H9 (cell line): ENCODE data around the gene KAT8. TPM values are rescaled to one million over a fixed set of nuclear protein-coding genes. Genes with fewer than 3 reads are reported as not detected.

Experiments used
- DNase-seq: peaks from one replicate; pipeline ENCODE4 v3.0.0-alpha.2; 2017
- H2AFZ ChIP-seq: one replicate; pipeline ENCODE4 v1.6.1; 2013; ENCODE audit warnings: mild to moderate bottlenecking, low read length, control low read depth, moderate library complexity
- H2AK5ac ChIP-seq: 2 replicates; pipeline ENCODE4 v1.6.1; 2013; ENCODE audit warnings: low read length, control low read depth, mixed read lengths; ENCODE audit not compliant: insufficient read length
- H2BK120ac ChIP-seq: one replicate; pipeline ENCODE4 v1.6.1; 2013; ENCODE audit warnings: low read depth, mild to moderate bottlenecking, low read length, control low read depth, inconsistent platforms; ENCODE audit not compliant: poor library complexity, severe bottlenecking
- H2BK12ac ChIP-seq: 2 replicates; pipeline ENCODE4 v1.6.1; 2013; ENCODE audit warnings: low read length, control low read depth, mixed read lengths, low read depth; ENCODE audit not compliant: insufficient read length
- H2BK15ac ChIP-seq: 2 replicates; pipeline ENCODE4 v1.6.1; 2013; ENCODE audit warnings: low read depth, low read length, control low read depth
- H2BK20ac ChIP-seq: one replicate; pipeline ENCODE4 v1.6.1; 2013; ENCODE audit warnings: low read depth, mild to moderate bottlenecking, low read length, control low read depth, inconsistent platforms; ENCODE audit not compliant: poor library complexity, severe bottlenecking
- H2BK5ac ChIP-seq: 2 replicates; pipeline ENCODE4 v1.6.1; 2013; ENCODE audit warnings: low read length, control low read depth, mixed read lengths; ENCODE audit not compliant: insufficient read length
- H3K14ac ChIP-seq: 2 replicates; pipeline ENCODE4 v1.6.1; 2013; ENCODE audit warnings: low read length, control low read depth; ENCODE audit not compliant: insufficient read depth
- H3K18ac ChIP-seq: 2 replicates; pipeline ENCODE4 v1.6.1; 2013; ENCODE audit warnings: low read depth, mild to moderate bottlenecking, mixed read lengths, low read length, control low read depth; ENCODE audit not compliant: insufficient read length
- H3K23ac ChIP-seq: 2 replicates; pipeline ENCODE4 v1.6.1; 2013; ENCODE audit warnings: low read length, control low read depth, mixed read lengths, low read depth; ENCODE audit not compliant: insufficient read length
- H3K23me2 ChIP-seq: 2 replicates; pipeline ENCODE4 v1.6.1; 2013; ENCODE audit warnings: low read depth, mild to moderate bottlenecking, mixed read lengths, low read length, control low read depth; ENCODE audit not compliant: insufficient read length, poor library complexity, severe bottlenecking
- H3K27ac ChIP-seq: 2 replicates; pipeline ENCODE4 v1.5.1; 2013; ENCODE audit warnings: low read length, control low read depth, mixed read lengths, low read depth; ENCODE audit not compliant: insufficient read length
- H3K27me3 ChIP-seq: 2 replicates; pipeline ENCODE4 v1.6.1; 2013; ENCODE audit warnings: low read length, control low read depth, inconsistent platforms; ENCODE audit not compliant: insufficient read depth
- H3K4ac ChIP-seq: 2 replicates; pipeline ENCODE4 v1.6.1; 2013; ENCODE audit warnings: low read depth, mild to moderate bottlenecking, control low read depth, inconsistent platforms, low read length, moderate library complexity
- H3K4me1 ChIP-seq: 2 replicates; pipeline ENCODE4 v1.6.1; 2013; ENCODE audit warnings: low read length, control low read depth, inconsistent platforms; ENCODE audit not compliant: insufficient read depth
- H3K4me2 ChIP-seq: 2 replicates; pipeline ENCODE4 v1.6.1; 2013; ENCODE audit warnings: low read length, control low read depth, mixed read lengths; ENCODE audit not compliant: insufficient read length, insufficient read depth
- H3K56ac ChIP-seq: 2 replicates; pipeline ENCODE4 v1.6.1; 2013; ENCODE audit warnings: low read depth, mild to moderate bottlenecking, mixed read lengths, low read length, control low read depth; ENCODE audit not compliant: insufficient read length
- H3K79me1 ChIP-seq: 2 replicates; pipeline ENCODE4 v1.6.1; 2013; ENCODE audit warnings: low read depth, mild to moderate bottlenecking, moderate library complexity, low read length, control low read depth, inconsistent platforms; ENCODE audit not compliant: insufficient read depth, poor library complexity, severe bottlenecking
- H3K79me2 ChIP-seq: 2 replicates; pipeline ENCODE4 v1.6.1; 2013; ENCODE audit warnings: low read length, control low read depth, inconsistent platforms; ENCODE audit not compliant: insufficient read depth
- H3K9ac ChIP-seq: 2 replicates; pipeline ENCODE4 v1.6.1; 2013; ENCODE audit warnings: low read length, control low read depth, mixed read lengths; ENCODE audit not compliant: insufficient read length; ENCODE audit errors: extremely low read depth
- H3K9me3 ChIP-seq: one replicate; pipeline ENCODE4 v1.6.1; 2013; ENCODE audit warnings: low read depth, low read length, inconsistent platforms; ENCODE audit not compliant: control insufficient read depth
- H3T11ph ChIP-seq: one replicate; pipeline ENCODE4 v1.6.1; 2013; ENCODE audit warnings: mild to moderate bottlenecking, low read length, control low read depth, inconsistent platforms
- H4K20me1 ChIP-seq: one replicate; pipeline ENCODE4 v1.6.1; 2013; ENCODE audit not compliant: control insufficient read depth, insufficient read length, insufficient read depth
- H4K5ac ChIP-seq: 2 replicates; pipeline ENCODE4 v1.6.1; 2013; ENCODE audit warnings: low read depth, mild to moderate bottlenecking, mixed read lengths, low read length, control low read depth; ENCODE audit not compliant: insufficient read length
- H4K8ac ChIP-seq: replicated peaks from 2 replicates; pipeline ENCODE4 v1.6.1; 2013; ENCODE audit warnings: low read length, control low read depth, mixed read lengths, low read depth; ENCODE audit not compliant: insufficient read length
- H4K91ac ChIP-seq: 2 replicates; pipeline ENCODE4 v1.6.1; 2013; ENCODE audit warnings: low read depth, mild to moderate bottlenecking, moderate library complexity, mixed read lengths, low read length, control low read depth; ENCODE audit not compliant: insufficient read length
- H3K27ac Mint-ChIP-seq, 3 experiments: 2 replicates in 2 of 3; 3 replicates in 1 of 3; pipeline ENCODE4 v1.8.0; 2020 to 2021; ENCODE audit warnings: mixed read lengths in 3 of 3, mild to moderate bottlenecking in 1 of 3, moderate library complexity in 1 of 3
- H3K27me3 Mint-ChIP-seq: 2 replicates; pipeline ENCODE4 v1.8.0; 2021; ENCODE audit warnings: low read depth, mild to moderate bottlenecking, moderate library complexity, mixed read lengths
- H3K36me3 Mint-ChIP-seq, 3 experiments: 2 replicates in 2 of 3; 3 replicates in 1 of 3; pipeline ENCODE4 v1.8.0; 2020 to 2021; ENCODE audit warnings: low read depth in 3 of 3, mixed read lengths in 3 of 3; ENCODE audit not compliant: insufficient read depth in 1 of 3
- H3K4me1 Mint-ChIP-seq, 2 experiments: 2 replicates each; pipeline ENCODE4 v1.8.0; 2020; ENCODE audit warnings: mixed read lengths in 2 of 2
- H3K4me3 Mint-ChIP-seq, 2 experiments: 2 replicates in 1 of 2; 3 replicates in 1 of 2; pipeline ENCODE4 v1.8.0; 2020 to 2021; ENCODE audit warnings: mild to moderate bottlenecking in 2 of 2, mixed read lengths in 2 of 2, moderate library complexity in 1 of 2
- H3K9me3 Mint-ChIP-seq, 2 experiments: 2 replicates in 1 of 2; 3 replicates in 1 of 2; pipeline ENCODE4 v1.8.0; 2020; ENCODE audit warnings: mild to moderate bottlenecking in 2 of 2, mixed read lengths in 2 of 2, moderate library complexity in 1 of 2
- WGBS: extraction: QIAGEN DNeasy Blood & Tissue Kit; methylation state at CpG from one replicate; pipeline ENCODE4 v1.1.7; 2013; ENCODE audit warnings: missing lambda C conversion rate, low lambda C conversion rate, mixed read lengths; ENCODE audit not compliant: insufficient read length; ENCODE audit errors: extremely low coverage; 5-methylcytosine and 5-hydroxymethylcytosine counted together
- total RNA-seq: library from RNA; stranded (reverse); gene quantifications from 2 replicates; pipeline ENCODE4 v1.2.1, GENCODE V29; 2021
- TF ChIP-seq, protein P1 (sequence below): fragments of 200-600 bp; sonication (generic); conservative IDR thresholded peaks from 3 replicates; pipeline ENCODE4 v1.8.0; 2021; ENCODE audit warnings: antibody characterized with exemption, mild to moderate bottlenecking

Gene KAT8
- total RNA-seq, 1 experiment from 2014 or later, result 52.1 TPM

DNA sequence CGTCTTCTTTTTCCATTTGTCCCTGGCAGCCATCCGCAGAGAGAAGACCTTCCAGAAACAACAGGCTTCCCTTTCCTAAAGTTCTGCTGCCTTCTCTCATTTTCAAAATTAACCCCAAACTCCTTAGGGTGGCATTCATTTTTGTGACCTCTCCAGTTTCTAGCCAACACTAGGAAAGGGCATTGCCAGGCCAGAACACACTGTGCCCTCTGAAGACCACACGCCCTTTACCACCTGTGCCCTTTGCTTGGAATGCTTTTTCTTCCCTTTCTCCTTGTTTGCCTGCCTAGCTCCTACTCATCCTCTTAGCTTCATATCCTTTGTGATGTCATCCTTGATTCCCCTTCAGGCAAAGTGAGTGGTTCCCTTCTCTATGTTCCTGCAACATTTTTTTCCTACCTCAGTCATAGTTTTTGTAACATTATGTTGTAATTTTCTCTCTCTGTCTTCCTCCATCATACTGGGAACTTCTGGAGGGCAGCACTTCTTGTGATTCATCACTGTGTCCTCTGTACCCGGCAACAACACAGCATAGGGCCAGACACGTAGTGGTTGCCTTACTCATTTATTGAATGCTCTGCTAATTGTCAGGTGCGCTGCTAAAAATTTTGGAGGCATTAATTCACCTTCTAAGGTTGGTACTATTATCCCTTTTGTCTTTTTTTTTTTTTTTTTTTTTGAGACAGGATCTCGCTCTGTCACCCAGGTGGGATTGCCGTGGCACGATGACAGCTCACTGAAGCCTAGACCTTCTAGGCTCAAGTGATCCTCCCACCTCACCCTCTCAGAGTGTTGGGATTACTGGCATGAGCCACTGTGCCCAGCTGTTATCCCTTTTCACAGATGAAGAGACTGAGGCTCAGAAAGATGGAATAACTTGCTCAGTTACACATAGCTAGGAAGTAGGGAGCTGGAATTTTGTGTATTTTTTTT, 1.0 kb downstream of the KAT8 start:
- peak overlapping the region; percentile 59 to 95 (median 70) for H3K27ac Mint-ChIP-seq
- Histone ChIP-seq H3K9me3 (no peaks in the 10 kb centered on the region), H2AFZ (no peak overlapping the region), H2AK5ac (no peak overlapping the region), H3K9ac (peak overlapping the region; percentile 63), H4K5ac (no peak overlapping the region), H2BK20ac (no peak overlapping the region), H3K79me2 (peaks cover 5% of the 10 kb centered on the region; the same call in 1 of the 2 replicates), H2BK120ac (no peak overlapping the region), H3K18ac (no peak overlapping the region), H2BK12ac (no peak overlapping the region), H2BK5ac (no peak overlapping the region), H4K91ac (no peak overlapping the region), H3K23ac (no peak overlapping the region), H3K4me1 (0 out of 2 replicates have a peak, but pooled peaks cover 2% of the 10 kb centered on the region), H2BK15ac (no peak overlapping the region), H3K4me2 (peak overlapping the region; percentile 96), H4K20me1 (no peaks in the 10 kb centered on the region), H4K8ac (no peak overlapping the region), H3T11ph (no peak overlapping the region), H3K23me2 (no peaks in the 10 kb centered on the region), H3K14ac (no peak overlapping the region), H3K79me1 (peaks cover 5% of the 10 kb centered on the region), H3K56ac (no peak overlapping the region), H3K4ac (no peak overlapping the region), H3K27ac (no peak overlapping the region), H3K27me3 (no peaks in the 10 kb centered on the region)
- no CpG with 5 or more reads among the region's 9 CpGs for WGBS
- TF ChIP-seq, protein P1, sequence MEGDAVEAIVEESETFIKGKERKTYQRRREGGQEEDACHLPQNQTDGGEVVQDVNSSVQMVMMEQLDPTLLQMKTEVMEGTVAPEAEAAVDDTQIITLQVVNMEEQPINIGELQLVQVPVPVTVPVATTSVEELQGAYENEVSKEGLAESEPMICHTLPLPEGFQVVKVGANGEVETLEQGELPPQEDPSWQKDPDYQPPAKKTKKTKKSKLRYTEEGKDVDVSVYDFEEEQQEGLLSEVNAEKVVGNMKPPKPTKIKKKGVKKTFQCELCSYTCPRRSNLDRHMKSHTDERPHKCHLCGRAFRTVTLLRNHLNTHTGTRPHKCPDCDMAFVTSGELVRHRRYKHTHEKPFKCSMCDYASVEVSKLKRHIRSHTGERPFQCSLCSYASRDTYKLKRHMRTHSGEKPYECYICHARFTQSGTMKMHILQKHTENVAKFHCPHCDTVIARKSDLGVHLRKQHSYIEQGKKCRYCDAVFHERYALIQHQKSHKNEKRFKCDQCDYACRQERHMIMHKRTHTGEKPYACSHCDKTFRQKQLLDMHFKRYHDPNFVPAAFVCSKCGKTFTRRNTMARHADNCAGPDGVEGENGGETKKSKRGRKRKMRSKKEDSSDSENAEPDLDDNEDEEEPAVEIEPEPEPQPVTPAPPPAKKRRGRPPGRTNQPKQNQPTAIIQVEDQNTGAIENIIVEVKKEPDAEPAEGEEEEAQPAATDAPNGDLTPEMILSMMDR, result no peak
- H3K4me1 Mint-ChIP-seq, result peaks cover 10 to 11% of the 10 kb centered on the region in 2 experiments
- H3K4me3 Mint-ChIP-seq, result peak overlapping the region; percentile 89 to 90
- DNase-seq, result no peak
- no peaks in the 10 kb centered on the region; a peak in 1 of 5 replicates for H3K9me3 Mint-ChIP-seq
- no peaks in the 10 kb centered on the region for H3K27me3 Mint-ChIP-seq
- peaks cover 28 to 43% (median 36%) of the 10 kb centered on the region in 3 experiments for H3K36me3 Mint-ChIP-seq
